ENCODE results near the gene TMEM150B.

GRCh38 chr19:55352040-55352439 lies 26.9 kb upstream of the TMEM150B start:
- no peak for TF ChIP-seq FOXA3 (CRISPR knock-in tag; IDR thresholded peaks at IDR 0.05)
- TF ChIP-seq ZNF720 (CRISPR knock-in tag; IDR thresholded peaks at IDR 0.05), result no peak
- TF ChIP-seq TMF1 (CRISPR knock-in tag; IDR thresholded peaks at IDR 0.05; ENCODE audit: low read depth), result no peak
- TF ChIP-seq CTCF (CRISPR knock-in tag; IDR thresholded peaks at IDR 0.05), result no peak
- no peak for TF ChIP-seq FOXK1 (CRISPR knock-in tag; IDR thresholded peaks at IDR 0.05; ENCODE audit: borderline replicate concordance, low read depth)
- TF ChIP-seq GABPA (IDR thresholded peaks at IDR 0.05; ENCODE audit: low read depth, low read length), result no peak
- TF ChIP-seq GABPA (CRISPR knock-in tag; IDR thresholded peaks at IDR 0.05; ENCODE audit: low read depth), result no peak
- no peak for TF ChIP-seq HNRNPK (IDR thresholded peaks at IDR 0.05; ENCODE audit: low read depth, low read length, poor library complexity, severe bottlenecking)
- no peak for TF ChIP-seq JUN (CRISPR knock-in tag; IDR thresholded peaks at IDR 0.05)
- TF ChIP-seq ZBTB8A (CRISPR knock-in tag; IDR thresholded peaks at IDR 0.05; ENCODE audit: borderline replicate concordance, low read depth), result no peak
- no peak for TF ChIP-seq SKI (IDR thresholded peaks at IDR 0.05; ENCODE audit: partially characterized antibody)
- TF ChIP-seq ZBTB33 (CRISPR knock-in tag; IDR thresholded peaks at IDR 0.05), result no peak
- no peak for TF ChIP-seq ZFP37 (CRISPR knock-in tag; IDR thresholded peaks at IDR 0.05; ENCODE audit: borderline replicate concordance)

Data from HepG2 (cell line).